OCI-M2 (cell line): ENCODE measurements around the gene WEE1.
A peak's percentile ranks its signal among the peaks of the same experiment; 100 is the strongest.
"Not testable (repeated sequence)": the region's sequence is repeated elsewhere in the genome, so short reads cannot be mapped to it uniquely, and the experiment has no call there.

Experiments
- DNase-seq: peaks from one replicate; lab custom pipeline; 2025; ENCODE audit not compliant: unreplicated experiment; lab: John Stamatoyannopoulos, UW

Gene WEE1

DNA sequence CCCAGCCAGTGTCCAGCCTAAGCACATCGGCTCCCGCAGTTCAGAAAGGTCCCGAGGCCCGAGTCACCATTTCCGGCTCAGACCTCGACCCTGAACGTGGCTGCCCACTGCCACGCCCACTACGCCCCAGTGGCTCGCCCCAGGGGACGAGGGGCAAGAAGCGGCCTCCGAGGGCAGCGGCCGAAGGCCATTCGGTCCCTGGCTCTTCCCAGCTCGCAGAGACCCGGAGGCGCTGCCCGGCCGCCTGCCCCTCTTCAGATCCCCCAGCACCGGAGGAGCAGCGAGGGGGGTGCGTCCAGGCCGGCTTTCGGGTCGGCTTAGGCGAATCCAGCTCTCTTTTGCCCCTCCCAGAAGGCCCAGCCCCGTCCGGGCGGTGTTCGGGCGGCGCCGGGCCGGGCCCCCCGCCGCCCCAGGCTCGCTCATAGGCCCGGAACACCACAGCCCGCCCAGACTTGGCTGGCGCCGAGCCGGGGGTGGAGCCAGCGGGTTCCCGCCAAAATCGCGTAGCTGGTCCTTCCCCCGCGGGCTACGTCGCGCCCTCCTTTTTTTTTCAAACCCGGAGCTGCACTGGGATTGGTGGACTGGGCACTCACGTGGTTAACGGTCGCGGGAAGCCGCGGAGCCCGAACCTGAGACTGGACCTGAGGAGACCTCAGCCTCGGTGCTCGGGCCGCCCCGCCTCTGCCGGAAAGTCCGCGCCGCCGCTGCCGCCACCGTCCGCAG lies at the start of gene WEE1:
TSS of gene WEE1 (plus strand) at position 619 of the 723 bp plus-strand sequence. CDS start 264 bp downstream, outside the sequence.
- peak; percentile 74 for DNase-seq

DNA sequence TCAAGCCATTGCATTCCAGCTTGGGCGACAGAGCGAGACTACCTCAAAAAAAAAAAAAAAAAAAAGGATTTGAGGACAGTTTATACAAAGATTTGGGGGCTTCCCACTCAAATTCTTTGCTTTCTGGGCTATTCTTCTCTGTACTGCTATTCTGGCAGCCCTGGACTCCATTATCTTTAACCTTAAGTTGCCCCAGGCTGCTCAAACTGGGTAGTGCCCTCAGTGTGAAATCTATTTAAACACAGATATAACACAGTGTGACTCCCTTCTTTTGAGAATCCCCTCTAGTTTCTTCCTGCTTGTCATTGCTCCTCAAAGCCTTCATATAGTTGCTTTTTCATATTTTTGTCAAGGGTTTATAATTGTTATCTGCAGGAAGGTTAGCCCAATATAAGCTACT lies 49.5 kb upstream of the WEE1 start:
- no peak for DNase-seq

DNA sequence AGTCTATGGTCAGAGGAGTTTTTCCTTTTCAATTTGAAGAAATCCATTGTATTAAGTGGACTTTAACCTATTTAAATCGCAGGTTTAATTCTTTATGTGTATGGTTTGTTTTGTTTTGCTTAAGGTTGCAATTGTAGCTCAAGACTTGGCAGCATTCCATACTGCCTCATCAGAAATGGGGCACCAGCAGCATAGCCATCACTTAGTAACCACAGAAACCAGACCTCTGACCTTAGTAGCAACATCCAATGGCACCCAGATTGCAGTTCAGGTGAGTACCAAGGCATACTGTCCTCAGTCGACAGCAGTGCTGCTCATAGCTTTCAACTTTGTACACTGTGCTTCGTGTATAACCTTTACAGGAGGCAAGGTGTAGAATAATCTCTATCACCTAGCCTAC lies 48.4 kb upstream of the WEE1 start:
- no peak for DNase-seq

DNA sequence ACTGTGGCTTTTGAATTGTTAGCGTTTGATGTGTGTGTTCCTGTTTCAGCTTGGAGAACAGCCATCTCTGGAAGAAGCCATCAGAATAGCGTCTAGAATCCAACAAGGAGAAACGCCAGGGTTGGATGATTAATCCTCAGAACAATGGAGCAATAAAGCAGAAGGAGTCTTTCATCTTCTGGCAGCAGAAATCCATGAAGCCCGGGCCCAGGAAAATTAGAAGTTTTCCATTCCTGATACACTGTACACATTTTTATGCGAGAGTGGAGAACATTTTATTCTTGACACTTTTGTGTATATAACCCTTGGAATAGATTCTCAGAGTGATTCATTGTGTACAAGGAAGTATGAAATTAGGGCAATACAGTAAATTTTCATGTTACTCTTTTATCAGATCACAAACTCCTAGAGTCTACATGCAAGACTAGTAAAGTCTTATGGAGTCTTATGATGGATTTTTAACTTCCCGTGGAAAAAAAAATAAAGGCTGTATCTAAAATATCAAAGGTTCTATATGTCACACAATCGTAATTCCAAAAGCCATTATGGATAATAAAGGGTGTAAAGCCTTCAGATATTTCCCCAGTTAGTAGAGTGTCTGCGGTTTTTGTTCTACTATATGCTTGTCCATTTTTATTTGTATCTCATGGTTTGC lies 45.9 kb upstream of the WEE1 start:
- no peak for DNase-seq

DNA sequence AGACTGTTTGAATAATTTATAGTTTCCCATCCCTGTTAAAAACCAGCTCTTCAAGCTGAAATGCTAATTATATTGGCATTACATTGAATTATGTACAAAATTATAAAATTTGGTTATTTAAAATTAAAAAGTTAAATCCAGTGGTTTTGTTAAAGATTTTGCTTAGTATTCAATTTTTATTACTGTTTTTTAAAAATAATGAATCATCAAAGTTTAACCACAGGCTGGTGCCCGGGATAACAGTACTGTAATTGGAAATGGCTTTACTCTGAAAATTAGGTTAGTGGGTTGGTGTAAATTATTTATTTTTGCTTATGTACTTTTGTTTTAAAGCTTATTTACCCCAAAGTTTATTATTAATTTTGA lies 45.4 kb upstream of the WEE1 start:
- DNase-seq, result no peak

DNA sequence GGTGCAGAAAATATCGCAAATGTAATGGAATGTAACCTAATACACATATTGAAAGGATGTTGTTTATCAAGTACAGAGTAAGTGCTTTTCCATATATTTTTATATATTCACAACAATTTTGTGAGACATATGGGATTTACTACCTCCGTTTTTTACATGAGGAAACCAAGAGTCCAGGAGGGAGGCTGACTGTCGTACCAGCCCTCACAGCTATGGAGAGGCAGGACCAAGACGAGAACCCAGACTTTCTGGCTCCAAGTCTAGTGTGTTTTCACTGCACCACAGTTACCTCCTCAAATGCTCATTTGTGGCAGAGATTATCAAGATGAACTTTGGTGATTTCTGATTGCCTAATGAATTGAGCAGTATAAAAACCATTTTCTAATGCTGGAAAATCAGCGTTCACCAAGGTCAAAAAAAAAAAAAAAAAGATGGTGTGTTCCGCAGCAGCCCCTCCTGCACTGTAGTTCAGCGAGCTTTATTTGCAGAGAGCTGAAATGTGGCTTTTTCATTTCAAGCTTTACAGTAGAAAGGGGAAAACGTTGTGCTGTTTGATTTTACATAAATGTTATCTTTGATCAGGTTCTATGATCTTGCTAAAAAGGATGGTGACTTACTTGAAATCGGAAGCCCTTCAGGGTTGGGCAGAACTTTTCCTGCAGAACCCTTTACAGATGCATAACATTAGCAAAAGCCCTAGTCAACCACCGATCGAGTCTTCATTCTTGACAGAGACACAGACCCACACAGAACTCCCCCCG lies 44.7 kb upstream of the WEE1 start:
- DNase-seq, result no peak

DNA sequence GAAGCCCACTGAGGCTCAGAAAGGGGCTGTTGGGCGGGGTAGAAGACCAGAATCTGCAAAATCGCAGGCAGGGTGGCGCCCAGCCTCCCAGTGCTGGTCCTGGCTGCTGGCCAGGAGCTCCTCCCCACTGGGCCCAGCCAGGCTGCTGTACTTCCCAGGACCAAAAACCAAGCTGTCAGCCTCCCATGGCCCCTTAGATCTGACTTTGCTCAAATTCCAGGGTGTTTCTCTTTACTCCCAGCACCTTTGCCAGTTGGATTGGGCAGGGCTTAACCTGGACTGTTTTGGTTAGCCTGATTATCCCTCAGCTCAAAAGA lies 44.2 kb upstream of the WEE1 start:
- no peak for DNase-seq

DNA sequence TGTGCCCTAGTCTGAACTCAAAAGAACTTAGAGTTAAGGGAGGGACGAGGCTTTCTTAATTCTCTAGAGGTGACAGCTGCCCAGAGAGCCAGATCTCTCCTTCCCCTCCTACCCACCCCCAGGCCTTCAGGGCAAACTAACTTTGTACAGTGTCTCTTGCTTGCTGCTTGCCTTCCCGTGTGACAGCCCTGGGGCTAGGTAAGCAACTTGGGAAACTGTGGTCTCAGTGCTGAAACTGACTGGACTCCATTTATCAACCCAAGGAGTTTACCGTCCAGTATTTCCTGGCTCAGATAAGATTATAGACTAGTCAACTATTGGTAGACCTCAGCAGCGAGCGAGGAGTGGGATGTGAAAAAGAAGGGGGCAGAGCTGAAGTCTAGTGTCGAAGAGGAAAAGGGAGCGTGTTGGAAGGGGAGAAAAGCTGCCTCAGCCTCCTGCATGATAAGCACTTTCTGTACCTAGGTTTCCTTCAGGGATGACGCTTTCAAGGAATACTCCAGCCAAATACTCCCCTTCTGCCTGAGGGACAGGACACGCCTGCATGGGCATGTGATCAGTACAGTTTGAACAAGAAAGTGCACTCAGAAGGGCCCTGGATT lies 43.3 kb upstream of the WEE1 start:
- DNase-seq, result no peak

DNA sequence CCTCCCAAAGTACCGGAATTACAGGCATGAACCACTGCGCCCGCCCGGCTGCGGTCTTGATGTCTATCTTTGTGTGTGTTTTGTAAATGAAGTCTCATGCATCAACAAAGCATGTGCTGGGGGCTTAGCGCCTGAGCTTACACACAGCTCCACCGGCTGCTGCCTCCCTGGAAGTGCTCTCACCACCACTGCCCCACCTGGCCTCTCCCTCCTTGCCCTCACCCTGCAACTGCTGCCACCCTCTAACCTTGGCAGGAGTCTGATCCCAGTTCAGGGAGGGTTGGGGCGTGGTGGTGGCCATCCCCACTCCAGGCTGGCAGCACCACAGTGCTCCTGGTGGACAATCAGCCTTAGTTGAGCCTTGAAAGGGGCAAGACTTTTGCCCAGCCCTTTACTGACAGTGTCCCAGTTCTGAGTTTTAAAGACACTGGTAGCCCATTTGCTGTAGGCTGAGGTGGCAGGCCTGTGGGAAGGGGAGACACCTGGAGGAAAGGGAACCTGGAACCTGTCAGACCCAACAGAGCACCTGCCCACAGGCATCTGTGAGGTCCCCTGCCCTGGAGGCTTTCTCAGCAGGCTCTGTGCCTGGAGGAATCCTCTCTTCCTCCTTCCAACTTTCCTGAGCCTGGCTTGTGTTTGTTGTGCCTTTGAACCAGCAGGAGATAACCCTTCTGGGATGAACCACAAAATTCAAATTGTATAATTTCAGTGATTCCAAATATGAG lies 42.4 kb upstream of the WEE1 start:
- DNase-seq, result no peak

DNA sequence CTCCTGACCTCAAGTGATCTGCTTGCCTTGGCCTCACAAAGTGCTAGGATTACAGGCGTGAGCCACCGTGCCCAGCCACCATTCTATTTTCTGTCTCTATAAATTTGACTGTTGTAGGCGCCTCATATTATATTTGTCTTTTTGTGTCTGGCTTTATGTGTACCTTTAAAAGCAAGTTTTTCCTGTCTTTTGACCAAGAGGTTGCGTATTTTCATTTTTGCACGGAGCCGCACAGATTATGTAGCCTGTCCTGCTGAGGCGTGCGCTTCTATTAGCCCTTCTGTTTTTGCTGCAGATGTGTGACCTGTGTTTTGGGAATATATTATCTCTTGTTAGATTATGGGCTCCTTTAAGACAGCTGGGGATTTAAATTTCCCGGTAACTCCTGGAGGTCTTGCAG lies 40.4 kb upstream of the WEE1 start:
- DNase-seq, result no peak

DNA sequence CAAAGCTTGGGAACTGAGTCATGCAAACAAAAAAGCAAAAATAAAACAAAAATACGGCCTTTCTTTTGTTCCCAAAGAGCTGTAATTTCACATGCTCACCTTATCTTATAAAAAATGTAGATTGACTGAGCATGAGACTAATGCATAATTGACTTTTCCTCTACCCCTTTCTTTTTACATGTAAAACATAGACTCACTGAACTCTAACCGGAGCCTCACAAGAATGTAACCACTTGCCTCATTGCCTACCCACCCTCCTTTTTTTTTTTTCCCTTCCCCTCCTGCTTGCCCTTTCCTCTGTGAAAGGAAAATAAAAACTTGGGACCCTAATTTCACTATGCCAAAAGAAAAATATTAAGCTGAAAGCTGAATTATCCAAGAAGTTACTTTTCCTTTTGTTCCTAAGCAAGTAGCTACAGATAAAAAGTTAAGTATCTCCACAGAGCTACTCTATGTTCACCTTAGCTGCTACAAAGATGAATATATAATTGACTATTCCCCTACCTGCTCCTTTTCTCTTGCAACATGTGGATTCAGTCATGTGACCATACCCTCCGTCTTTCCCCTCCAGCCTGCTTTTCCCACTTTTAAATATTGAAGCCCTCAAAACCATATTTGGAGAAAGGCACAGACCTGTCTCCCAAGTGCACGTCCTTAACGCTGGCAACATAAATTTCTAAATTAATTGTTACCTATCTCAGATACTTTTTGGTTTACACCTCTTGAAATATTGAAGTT lies 39.6 kb upstream of the WEE1 start:
- DNase-seq, result no peak

DNA sequence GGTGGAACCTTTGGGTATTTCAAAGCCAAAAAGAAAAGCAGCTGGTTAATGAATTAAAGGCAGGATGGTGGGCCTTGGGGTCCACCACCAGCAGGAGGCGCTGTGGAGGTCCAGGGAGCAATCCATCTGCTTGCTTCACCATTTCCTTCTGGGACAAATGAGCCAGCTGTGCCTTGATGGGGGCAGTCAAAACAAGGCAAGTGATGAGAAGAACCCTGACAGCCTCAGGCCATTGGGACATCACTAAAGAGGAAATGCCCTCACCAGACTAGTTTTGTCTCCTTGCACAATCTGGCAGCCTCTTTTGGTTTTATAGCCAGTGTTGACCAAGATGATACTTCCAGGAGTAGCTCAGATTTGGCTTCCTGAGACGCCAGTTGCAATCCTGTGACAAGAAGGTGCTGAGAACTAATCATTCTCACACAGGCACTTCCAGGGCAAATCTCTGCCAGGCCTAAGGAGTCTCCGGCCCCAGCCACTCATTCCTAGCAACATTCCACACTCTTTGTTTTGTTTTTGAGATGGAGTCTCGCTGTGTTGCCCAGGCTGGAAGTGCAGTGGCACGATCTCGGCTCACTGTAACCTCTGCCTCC lies 38.2 kb upstream of the WEE1 start:
- peak; percentile 11 for DNase-seq

DNA sequence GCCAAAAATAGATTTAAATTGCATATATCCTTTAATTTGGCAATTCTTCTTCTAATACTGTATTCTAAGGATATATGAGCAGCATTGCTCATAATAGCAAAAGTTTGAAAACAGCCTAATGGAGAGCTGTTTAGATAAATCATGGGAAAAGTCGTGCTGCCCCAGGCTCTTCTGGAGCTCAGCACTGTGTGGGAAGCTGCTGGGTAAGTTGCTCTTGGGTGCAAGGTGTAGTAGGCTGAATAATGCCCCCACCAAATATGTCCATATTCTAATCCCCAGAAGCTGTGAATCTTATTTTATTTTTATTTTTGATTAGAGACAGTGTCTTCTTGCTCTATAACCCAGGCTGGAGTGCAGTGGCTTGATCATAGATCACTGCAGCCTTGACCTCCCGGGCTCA lies 34.9 kb upstream of the WEE1 start:
- no peak for DNase-seq

DNA sequence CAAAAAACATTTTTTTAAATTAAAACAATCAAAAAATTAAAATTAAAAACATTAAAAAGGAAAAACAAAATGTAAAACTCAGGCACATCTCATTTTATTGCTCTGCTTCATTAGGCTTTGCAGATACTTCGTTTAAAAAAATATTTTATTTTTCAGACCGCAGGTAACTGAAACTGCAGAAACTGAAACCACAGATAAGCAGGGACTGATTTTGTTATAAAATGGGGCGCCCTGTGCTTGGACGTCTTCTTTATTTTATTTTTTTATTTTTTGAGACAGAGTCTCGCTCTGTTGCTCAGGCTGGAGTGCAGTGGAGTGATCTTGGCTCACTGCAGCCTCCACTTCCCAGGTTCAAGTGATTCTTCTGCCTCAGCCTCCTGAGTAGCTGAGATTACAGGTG lies 24.3 kb upstream of the WEE1 start:
- not testable (repeated sequence) for DNase-seq

DNA sequence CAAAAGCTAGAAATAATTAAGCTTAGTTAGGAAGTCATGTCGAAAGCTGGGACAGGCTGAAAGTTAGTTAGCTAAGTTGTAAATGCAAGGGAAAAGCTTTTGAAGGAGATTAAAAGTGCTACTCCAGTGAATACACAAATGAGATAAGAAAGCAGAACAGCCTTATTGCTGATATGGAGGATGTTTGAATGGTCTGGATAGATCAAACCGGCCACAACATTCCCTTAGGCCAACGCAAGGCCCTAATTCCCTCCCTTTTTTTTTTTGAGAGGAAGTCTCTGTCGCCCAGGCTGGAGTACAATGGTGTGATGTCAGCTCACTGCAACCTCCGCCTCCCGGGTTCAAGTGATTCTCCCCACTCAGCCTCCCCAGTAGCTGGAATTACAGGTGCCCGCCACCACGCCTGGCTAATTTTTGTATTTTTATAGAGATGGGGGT lies 23.3 kb upstream of the WEE1 start:
- peak; percentile 56 for DNase-seq

DNA sequence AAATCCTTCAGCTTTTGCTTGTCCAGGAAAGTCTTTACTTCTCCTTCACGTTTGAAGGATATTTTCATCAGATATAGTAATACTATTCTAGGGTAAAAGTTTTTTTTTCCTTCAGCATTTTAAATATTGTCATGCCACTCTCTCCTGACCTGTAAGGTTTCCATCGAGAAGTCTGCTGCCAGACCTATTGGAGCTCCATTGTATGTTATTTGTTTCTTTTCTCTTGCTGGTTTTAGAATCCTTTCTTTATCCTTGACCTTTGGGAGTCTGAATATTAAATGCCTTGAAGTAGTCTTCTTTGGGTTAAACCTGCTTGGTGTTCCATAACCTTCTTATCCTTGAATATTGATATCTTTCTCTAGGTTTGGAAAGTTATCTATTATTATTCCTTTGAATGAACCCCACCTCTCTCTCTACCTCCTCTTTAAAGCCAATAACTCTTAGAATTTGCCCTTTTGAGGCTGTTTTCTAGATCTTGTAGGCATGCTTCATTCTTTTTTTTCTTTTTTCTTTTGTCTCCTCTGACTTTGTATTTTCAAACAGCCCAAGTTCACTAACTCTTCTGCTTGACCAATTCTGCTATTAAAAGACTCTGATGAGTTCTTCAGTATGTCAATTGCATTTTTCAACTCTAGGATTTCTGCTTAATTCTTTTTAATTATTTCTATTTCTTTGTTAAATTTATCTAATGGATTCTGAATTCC lies 12.0 kb upstream of the WEE1 start:
- no peak for DNase-seq

DNA sequence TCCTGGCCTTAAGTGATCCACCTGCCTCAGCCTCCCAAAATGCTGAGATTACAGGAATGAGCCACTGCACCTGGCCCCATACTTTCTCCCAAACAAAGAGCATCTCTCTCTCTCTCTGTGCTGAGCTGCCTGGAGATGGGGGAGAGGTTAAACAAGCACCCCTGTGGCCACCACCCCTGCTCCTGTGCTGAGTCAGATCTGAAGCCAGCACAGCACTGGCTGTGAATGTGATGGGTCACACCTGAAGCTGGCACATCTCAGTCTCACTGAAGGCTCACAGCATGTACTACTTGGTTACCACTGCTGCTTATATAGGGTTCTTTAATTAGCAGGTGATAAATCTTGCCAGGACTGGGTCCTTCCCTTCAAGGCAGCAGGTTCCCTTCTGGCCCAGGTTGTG lies 10.8 kb upstream of the WEE1 start:
- DNase-seq, result no peak

DNA sequence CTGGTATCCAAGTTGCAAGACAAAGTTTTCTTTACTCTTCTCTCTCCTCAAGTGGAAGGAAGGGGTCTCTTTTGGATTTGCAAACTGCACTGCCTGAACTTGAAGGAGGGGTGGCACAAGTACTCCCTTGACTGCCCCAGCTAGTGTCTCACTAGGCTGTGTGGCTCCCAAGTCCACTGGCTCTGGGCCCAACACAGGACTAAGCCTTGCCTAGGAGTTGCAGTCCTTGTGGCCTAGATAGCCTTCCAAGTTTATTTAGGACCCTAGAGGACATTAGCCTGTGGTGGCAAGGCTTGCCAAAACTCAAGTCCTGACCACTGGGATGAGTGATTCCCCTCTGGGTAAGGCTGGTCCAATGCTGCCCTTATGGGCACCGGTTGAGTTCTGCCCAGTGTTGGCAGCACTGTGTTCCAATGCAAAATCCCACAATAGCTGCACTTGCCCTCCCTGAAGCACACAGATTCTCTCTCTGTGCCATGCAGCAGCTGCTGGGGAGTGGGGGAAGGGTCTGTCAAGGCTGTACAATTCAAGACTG lies 10.2 kb upstream of the WEE1 start:
- no peak for DNase-seq

DNA sequence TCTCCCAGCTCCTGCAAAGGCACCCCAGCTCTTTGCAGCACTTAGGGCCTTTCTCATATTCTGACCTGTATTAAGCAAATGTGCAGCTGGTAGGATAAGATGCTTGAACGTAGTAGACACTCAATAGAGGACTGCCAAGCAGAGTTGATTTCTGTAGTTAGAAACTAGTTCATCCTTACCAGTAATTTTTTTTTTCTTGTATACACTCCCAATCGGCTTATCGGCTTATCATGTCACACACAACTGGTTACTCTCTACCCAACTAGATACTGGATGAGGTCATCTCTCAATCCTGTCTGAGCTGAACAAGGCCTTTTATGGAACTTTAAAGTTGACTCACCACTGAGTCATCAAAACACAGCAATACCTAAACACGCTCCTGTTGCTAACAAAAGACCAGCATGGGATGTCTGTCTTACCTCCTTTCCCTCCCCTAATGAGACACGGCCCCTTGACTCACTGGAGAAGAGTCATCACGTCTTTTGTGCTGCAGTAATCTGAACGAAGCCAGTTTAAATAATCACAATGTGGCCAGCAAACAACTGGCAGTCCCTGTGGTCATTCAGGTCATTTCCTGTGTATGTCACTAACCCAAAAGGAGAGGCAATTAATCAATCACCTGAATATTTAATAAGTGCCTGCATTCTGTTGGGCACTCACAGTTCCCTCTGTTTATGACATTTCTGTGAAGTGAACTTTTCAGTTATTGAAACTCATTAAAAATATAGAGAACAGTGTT lies 7.5 kb upstream of the WEE1 start:
- peak; percentile 60 for DNase-seq
